GM19351 (cell line): Measurements from ENCODE around the gene TMEM82.

Experiments used
- ATAC-seq: cut with Tn5 transposase; IDR thresholded peaks from one replicate; pipeline ENCODE4 v1.9.1; 2021; ENCODE audit warnings: mild to moderate bottlenecking, moderate library complexity; ENCODE audit not compliant: unreplicated experiment

The TMEM82 gene

DNA sequence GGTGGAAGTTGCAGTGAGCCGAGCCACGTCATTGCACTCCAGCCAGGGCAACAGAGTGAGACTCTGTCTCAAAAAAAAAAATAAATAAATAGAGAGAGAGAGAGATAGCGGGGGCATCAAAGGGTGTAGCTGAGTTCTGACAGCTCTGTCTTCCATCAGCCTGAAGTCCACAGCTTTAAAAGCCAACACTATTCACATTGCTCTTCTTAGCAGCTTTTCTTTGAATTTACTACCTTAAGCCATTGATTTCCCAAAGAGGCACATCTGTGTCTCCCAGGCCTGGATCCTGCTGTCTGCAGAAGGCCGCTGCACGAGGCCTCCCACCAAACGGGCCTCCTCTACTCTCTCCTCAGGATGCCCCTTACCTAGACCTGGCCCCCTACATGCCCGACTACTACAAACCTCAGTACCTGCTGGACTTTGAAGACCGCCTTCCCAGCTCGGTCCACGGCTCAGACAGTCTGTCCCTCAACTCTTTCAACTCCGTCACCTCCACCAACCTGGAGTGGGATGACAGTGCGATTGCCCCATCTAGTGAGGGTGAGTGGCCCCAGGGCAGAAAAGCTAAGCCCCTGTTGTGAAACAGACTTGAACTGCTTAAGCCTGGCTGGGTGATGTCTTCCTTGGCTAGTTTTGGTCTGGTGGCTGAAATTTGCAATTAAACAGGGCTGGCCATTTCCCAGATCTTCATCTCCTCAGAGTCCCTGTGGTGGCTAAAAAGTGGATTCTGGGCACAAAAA is 22.7 kb upstream of the TMEM82 start:
- no peak for ATAC-seq

DNA sequence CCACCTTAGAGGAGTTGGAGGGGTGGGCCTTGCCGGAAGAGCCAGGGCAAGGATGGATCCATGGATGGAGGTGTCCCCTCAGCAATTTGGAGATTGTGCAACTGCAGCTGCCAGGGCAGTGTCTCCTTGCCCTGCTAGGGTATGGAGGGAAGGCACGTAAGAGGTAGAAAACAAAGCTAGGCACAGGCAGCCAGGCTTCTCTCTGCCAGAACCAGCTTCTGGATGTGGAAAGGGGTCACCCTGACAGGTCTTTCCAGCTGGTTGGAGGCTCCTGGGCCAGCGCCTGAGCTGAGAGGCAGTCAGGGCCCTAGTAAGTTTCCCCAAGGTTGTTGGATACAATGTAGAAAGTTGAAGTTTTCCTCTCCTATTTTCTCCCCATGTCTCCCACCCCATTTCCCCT is 21.4 kb upstream of the TMEM82 start:
- ATAC-seq = no peak

DNA sequence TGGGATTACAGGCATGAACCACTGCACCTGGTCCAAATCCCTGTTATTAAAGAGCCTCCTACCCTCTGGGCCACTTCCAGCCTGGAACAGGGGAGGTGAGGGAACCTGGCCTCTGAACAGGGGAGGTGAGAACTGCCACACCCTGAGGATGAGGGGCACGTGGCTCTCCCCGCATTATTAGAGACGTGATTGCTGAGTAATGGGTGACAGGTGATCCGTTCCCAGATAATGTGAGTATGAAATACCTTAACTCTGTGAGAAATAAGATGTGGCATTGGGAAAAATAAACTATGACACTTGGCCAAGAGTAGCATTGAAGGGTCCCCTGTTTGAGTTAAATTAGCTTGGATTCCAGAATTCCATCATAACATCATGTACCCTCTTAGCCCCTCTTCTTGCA is 19.9 kb upstream of the TMEM82 start:
- ATAC-seq = no peak

DNA sequence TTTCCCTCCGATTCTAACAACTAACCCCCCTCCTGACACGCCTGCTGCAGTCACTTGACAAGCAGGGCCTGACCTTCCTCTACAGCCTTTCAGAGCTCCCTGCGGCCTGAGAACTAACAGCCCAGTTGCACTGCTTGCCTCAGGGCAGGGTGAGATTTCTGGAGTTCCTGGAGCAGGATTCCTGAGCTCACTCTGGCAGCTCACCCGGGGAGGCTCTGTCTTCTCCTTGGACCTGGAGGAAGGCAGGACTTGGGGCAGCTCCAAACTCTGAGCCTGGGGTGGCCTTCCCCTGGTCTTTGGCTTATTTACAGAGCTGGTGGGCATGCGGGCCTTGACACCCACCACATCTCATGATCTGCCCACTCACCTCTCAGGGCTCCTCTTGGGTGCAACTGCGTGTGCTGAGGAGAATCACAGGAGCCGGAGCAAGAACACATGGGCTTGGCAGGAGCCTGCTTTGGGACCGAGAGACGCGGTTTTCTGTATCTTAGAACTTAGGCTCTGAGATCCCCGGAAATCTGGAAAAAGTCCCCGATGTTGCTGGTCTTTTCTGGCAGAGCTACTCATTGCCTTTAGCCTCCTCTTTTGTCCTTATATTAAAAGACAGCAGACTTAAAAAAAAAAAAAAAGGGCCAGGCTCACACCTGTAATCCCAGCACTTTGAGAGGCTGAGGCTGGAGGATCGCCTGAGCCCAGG is 19.3 kb upstream of the TMEM82 start:
- no peak for ATAC-seq

DNA sequence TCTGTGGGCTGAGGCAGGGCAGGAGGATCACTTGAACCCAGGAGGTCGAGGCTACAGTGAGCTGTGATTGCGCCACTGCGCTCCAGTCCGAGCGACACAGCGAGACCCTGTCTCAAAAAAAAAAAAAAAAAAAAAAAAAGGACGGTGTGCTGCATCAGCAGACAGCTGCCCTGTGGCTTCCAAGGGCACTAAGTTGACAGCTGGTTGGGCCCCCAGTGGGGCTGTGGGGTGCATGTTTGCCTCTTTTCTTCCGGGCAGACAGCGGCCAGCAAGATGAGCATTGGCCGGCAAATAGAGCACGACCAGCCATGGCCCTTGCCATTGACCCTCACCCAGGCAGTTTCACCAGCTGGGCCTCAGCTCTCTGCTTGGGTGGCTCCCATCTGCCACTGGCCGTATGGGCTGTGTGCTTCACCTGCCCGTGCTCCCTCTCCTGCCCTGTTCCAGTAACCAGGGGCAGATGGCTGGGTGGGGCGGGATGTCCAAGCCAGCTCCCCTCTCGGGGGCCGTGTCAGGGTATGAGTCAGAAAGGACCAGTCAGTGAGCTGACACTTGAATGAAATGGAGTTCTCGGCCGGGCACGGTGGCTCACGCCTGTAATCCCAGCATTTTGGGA is 18.6 kb upstream of the TMEM82 start:
- ATAC-seq = no peak

DNA sequence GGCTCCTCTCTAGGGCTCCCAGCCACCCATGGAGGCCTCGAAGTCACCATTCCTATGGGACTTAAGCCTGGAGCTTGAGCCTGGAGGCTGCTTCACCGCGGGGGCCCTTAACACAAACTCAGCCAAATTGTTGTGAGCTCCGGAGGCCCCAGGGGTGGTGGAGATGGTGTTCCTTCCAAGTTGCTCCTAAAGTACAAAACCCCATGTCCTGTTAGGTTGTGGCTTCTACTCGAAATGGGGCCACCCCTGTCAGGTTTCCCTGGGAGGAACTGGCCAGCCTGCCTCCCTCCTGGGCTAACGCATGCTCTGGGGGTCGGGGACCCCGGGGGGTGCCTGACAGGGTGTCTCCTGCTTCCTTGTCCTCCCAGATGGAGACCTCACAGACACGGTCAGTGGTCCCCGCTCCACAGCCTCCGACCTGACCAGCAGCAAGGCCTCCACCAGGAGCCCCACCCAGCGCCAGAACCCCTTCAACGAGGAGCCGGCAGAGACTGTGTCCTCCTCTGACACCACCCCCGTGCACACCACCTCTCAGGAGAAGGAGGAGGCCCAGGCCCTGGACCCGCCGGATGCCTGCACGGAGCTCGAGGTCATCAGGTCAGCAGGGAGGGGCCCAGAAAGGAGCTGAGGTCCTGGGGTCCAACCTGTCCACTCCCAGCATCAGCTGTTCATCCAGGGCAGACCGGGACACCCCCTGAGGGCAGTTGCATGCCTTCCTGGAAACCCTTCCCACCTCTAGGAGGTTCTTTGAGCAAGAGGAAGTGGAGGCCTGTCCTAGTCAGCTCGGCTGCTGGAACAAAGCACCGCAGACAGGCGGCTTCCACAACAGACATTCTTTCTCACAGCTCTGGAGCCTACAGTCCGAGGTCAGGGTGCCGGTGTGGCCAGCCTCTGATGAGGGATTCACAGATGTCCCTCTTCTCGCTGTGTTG is 17.1 kb upstream of the TMEM82 start:
- ATAC-seq = no peak

DNA sequence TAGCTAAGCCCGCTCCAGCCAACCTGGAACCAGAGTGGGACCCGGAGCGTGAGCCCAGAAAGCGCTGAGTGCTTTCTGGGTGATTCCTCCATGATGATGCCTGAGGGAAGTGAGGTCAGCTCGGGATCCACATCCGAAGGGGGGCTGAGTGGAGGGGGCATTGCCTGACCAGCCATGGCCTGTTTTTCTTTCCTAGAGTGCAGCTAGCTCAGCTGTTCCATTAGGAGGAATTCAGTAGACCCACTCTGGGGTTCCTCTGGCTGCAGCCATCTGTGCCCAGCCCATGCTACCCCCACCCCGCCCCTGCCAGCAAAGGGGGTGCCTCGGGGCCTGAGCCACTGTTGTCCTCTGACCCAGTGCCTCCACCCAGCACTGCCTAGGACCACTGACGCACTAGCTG is 15.8 kb upstream of the TMEM82 start:
- ATAC-seq = no peak

DNA sequence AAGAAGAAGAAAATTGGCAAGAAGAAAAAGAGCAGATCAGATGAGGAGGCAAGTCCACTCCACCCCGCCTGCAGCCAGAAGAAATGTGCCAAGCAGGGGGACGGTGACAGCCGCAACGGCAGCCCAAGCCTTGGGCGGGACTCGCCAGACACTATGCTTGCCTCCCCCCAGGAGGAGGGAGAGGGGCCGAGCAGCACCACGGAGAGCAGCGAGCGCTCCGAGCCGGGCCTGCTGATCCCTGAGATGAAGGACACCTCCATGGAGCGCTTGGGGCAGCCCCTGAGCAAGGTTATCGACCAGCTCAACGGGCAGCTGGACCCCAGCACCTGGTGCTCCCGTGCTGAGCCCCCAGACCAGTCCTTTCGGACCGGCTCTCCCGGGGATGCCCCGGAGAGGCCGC is 15.3 kb upstream of the TMEM82 start:
- ATAC-seq = no peak

DNA sequence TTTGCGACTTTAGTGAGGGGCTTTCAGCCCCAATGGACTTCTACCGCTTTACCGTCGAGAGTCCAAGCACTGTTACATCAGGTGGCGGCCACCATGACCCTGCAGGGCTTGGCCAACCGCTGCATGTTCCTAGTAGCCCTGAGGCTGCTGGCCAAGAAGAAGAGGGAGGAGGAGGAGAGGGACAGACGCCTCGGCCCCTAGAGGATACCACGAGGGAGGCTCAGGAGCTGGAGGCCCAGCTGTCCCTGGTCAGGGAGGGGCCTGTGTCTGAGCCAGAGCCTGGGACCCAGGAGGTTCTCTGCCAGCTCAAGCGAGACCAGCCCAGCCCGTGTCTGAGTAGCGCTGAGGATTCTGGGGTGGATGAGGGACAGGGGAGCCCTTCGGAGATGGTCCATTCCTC is 14.9 kb upstream of the TMEM82 start:
- no peak for ATAC-seq

DNA sequence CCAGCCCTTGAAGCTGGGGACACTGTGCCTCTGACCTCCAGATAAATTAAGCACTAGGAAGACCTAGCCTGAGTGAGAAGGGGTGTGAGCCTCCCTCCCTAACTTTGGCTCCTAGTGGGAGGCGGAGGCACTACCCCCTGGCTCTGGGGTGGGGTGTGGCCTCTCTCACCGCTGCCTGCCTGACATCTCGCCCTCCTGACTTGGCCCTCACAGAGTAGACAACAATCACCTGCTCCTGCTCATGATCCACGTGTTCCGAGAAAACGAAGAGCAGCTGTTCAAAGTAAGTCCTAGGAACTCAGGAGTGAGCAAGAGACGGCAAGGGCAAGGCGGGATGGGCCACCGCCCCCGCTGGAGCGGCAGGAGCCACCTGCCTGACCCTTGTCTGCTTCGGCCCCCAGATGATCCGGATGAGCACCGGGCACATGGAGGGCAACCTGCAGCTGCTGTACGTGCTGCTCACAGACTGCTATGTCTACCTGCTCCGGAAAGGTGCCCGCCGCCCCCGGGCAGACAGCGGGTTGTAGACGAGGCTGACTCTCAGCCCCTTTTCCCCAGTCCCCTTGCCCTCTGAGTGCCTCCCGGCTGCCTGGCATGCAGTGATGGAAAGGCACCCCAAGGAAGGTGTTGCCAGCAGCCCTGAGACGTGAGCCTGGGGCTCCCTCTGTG is 14.3 kb upstream of the TMEM82 start:
- ATAC-seq = no peak

DNA sequence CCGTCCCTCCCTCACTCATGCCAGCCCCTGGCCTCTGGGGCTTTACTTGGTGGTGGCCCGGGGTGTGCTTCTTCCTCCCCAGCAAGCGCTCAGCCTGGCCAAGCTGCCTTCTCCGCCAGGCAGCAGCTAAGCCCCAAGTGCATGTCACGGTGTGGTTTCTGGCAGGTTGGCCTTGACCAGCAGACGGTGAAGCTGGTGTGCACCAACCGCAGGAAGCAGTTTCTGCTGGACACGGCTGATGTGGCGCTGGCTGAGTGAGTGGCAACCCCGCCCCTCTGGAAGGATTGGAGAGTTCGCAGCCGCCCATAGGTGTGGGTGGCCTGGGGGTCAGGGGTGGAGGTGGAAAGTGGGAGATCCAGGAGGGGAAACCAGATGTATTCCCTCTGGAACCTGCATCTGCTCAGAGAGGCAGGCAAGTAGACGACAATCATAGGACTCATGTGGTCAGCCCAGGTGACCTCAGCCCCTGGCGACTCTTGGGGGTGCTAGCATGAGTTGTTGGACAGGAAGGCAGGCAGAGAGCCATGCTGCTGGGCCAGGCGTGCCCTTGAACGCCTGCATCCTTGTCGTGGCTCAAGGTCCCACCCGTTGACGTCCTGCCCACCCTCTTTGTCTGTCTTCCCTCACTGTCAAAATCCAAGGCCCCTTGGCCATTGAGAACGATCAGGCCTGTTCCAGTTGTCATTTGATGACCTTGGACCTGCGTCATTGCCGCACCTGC is 13.2 kb upstream of the TMEM82 start:
- no peak for ATAC-seq

DNA sequence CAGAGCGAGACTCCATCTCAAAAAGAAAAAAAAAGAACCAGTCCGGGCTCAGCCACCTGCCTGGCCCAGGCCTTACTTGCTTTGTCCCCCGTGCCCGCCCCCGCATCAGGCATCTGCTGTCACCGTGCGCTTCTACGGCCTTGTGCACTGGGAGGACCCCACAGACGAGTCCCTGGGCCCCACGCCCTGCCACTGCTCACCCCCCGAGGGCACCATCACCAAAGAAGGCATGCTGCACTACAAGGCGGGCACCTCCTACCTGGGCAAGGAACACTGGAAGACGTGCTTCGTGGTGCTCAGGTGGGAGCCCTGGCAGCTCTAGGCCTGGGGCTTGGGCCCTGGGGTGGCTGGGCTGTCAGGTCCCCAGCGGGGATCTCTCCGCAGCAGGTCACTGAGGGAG is 11.9 kb upstream of the TMEM82 start:
- no peak for ATAC-seq

DNA sequence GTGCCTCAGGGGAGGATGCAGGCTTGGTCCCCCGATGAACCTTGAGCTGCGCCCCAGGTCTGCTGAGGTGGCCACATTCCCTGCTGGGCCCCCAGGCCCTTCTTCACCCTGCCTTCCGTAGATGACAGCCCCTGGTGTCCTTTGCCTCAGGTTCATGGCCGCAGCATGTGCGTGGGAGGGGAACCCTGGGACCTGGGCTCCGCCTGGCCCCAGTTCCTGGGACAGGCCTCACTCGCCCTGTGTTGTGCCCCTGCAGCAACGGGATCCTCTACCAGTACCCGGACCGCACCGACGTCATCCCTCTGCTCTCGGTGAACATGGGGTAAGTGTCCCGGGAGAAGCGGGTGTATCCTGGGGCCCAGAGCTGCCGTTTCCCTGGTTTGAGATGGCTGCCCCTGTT is 11.4 kb upstream of the TMEM82 start:
- ATAC-seq = no peak

DNA sequence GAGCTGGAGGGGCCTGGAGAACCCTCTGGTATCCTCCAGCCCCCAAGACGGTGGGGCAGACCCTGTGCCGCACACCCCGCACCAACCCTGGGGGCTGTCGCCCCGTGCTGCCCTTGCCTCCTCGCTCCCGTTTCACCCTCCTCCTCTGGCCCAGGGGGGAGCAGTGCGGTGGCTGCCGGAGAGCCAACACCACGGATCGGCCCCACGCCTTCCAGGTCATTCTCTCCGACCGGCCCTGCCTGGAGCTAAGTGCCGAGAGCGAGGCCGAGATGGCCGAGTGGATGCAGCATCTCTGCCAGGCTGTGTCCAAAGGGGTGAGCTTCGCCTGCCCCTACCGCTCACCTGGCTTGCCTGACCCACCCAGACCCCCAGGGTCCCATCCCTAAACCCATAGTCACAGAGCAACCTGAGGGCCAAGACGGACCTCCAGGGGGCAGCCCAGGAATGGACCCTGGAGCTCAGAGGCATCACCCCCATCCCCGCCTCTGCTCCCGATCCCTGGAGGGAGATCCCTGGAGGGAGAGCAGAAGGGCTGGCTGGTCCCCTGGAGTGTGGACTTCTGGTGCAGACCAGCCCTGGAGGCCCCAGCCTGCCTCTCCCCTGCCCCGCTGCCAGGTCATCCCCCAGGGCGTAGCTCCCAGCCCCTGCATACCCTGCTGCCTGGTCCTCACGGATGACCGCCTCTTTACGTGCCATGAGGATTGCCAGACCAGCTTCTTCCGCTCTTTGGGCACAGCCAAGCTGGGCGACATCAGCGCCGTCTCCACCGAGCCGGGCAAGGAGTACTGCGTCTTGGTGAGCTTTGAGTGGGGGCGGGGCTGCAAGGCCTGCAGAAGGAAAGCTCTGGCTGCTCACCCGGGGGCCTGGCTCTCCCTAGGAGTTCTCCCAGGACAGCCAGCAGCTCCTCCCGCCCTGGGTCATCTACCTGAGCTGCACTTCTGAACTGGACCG is 10.3 kb upstream of the TMEM82 start:
- ATAC-seq = no peak

DNA sequence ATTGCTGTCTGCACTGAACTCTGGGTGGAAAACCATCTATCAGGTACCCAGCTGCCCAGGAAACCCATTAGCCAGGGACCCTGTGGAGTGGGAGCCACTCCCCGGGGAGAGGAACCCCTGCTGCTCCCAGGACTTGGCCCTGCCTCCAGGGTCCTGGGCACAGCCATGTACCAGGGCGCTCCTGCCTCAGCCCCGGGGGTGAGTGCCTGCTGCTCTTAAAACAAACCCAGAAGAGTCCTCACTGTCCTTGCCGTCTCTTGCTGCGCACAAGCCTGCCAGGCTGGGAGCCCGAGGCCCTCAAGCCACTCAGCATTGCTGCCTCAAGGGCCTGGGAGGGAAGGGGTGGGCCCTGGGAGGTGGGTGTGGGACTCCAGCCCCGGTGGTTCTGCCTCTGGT is 9.6 kb upstream of the TMEM82 start:
- no peak for ATAC-seq

DNA sequence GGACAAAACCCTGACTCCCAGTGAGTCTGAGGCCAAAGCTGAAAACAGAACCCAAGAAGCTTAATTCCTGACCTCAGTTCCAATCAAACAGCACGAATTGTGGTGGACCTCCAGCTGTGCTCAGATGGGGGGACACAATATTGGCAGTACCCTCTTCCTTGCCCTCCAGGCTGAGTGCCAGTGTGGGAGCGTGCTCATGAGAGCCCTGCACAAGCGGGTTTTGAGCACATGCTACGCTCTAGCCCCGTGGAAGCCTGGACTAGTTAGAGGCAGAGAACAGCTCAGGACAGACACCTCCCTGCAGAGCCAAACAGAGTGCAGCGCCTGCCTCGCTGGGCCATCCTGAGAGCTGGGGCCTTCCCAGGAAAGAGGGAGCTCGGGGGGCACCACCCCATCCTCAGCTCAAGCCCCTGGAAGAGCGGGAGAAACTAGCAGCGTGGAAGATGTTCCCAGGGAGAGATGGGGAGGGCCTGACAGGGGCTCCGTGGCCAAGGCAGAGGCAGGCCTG is 9.0 kb upstream of the TMEM82 start:
- ATAC-seq = no peak

DNA sequence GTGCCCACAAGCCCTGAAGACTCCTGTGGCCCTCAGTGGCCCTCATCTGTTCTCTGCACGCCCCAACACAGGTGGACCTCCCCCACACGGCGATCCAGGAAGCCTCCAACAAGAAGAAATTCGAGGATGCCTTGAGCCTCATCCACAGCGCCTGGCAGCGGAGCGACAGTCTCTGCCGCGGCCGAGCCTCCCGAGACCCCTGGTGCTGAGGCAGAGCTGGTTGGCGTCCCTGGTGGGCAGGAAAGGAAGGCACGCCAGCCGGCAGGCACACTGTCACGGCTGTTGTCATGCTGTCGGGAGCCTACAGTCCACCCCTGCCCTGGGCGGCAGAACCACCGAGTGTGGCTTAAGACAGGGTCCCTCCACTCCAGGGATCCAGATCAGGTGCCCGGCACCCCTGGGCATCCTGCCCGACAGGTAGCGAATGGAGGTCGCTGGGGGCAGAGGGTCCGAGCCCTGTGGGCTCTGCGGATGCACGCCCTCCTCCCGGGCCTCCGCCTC is 8.5 kb upstream of the TMEM82 start:
- no peak for ATAC-seq

DNA sequence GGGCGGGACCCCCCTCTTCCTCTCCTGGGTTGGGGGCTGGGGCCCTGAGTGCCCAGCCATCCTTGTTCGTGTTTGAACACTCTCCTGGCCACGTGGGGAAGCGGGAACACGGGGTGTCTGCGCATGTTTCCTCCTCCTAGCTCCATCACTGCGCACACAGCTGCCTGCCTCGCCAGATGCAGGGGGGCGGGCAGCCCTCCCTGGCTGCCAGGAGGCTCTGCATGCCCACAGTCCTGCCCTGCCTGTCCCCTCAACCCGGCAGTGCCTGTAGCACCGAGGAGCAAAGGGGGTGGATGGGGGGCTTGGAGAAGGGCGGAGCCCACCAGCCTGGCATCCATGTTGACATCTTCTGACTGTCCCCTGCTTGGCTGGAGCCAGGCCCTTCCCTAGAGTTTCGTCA is 8.0 kb upstream of the TMEM82 start:
- ATAC-seq = no peak

DNA sequence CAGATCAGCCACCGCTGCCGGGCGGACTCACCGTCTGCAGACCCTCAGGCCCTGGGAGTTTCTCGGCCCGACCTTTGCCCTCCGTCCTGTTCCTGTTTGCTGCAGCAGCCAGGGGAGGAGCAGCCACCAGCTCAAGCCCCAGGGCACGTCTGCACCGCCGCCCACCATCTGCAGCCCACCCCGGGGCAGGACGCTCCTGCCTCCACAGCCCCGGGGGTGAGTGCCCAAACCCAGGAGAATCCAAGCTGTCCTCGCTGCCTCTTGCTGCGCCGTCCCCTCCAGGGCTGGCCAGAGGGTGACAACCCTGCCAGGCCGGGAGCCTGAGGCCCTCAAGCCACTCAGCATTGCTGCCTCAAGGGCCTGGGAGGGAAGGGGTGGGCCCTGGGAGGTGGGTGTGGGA is 7.4 kb upstream of the TMEM82 start:
- ATAC-seq = no peak
